Smooth muscle cell of the pulmonary artery (primary cell): ENCODE measurements around the gene KLRC2. TPM values are rescaled to one million over a fixed set of nuclear protein-coding genes. Genes with fewer than 3 reads are reported as not detected.

Experiments used
- total RNA-seq: library from RNA; depleted of rRNA; stranded (reverse); fragments of >200 nt; gene quantifications from 2 replicates; pipeline ENCODE4 v1.2.3, GENCODE V29; 2014

The KLRC2 gene
- total RNA-seq: not detected in 2 replicates

DNA sequence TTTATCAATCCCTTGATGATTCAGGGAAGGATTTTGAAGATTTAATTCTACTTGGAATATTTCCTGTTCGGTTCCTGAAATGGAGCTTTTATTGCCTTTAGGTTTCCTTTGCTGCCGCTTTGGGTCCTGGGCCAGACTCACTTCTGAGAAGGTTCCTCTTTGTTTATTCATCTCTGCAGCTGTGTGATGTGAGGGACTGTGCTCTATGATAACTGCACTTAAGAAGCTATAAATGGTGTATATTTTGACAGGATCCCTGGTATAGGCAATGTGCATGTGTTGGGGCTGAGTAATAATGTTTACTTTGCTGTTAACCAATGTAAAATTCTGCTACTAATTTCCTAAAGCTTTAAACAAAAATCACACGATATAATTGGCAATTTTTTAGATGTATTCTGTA lies at the start of gene KLRC2:
Gene KLRC2, minus strand, starts transcription at position 195 of the 400 bp plus-strand sequence. Its CDS starts 24 bp downstream, at position 171.

GRCh38 chr12:10453156-10453555 lies 17.3 kb upstream of the KLRC2 start, which contains the start of gene KLRC1:
KLRC1 (minus strand) TSS chr12:10453377; CDS start chr12:10451156, 2,221 bp downstream.

DNA sequence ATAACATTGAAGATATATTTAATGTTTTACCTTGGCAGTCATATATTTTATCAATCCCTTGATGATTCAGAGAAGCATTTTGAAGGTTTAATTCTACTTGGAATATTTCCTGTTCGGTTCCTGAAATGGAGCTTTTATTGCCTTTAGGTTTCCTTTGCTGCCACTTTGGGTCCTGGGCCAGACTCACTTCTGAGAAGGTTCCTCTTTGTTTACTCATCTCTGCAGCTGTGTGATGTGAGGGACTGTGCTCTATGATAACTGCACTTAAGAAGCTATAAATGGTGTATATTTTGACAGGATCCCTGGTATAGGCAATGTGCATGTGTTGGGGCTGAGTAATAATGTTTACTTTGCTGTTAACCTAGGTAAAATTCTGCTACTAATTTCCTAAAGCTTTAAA lies 15.5 kb downstream of the KLRC2 start, which contains the start of gene KLRC3:
Gene KLRC3, minus strand, starts transcription at position 262 of the 400 bp plus-strand sequence. Its CDS starts 45 bp downstream, at position 217.

GRCh38 chr12:10409392-10409791 lies 26.4 kb downstream of the KLRC2 start, which contains the start of gene KLRC4:
KLRC4 (minus strand) TSS chr12:10409757; CDS start chr12:10409575, 182 bp downstream.

DNA sequence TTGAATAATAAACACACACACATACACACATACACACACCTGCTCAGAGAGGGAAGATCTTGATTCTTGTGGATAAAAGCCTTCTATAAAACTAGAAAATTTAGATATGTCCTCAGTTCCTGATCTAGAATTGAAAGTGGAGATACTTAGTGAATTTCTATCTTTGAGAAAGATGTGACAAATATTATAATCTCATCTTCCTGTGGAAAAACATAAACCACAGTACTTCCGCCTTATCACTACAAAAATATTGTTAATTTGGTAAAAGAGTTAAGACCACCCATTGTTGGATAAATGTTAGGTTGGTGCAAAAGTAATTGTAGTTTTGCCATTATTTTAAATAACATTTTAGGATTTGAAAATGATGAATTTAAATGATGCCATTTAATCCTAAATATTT lies 45.9 kb downstream of the KLRC2 start, which contains the start of gene KLRK1:
Gene KLRK1, minus strand, starts transcription at position 138 of the 400 bp plus-strand sequence. CDS start 1,231 bp downstream, outside the sequence.

Other genes with a start within 250 kb of the KLRC2 start
- gene GABARAPL1, start 223.1 kb downstream of the KLRC2 start, total RNA-seq: 62.6 and 67.0 TPM in 2 replicates
- 0.50 and 0.65 TPM in 2 replicates for gene KLRD1, start 128.1 kb downstream of the KLRC2 start, total RNA-seq
- gene KLRK1, start 46.0 kb downstream of the KLRC2 start, total RNA-seq: not detected in 2 replicates
- not detected in 2 replicates for gene KLRC4, start 26.3 kb downstream of the KLRC2 start, total RNA-seq
- gene KLRC3, start 15.4 kb downstream of the KLRC2 start, total RNA-seq: not detected in 2 replicates
- gene KLRC1, start 17.4 kb upstream of the KLRC2 start, total RNA-seq: not detected in 2 replicates
- gene EIF2S3B, start 69.9 kb upstream of the KLRC2 start, total RNA-seq: 0.65 and 14.8 TPM in 2 replicates
- gene MAGOHB, start 177.6 kb upstream of the KLRC2 start, total RNA-seq: 18.1 and 20.1 TPM in 2 replicates
- gene STYK1, start 238.0 kb upstream of the KLRC2 start, total RNA-seq: 0.53 and 2.3 TPM in 2 replicates